ENCODE data around the gene JAKMIP1. TPM values are rescaled to one million over a fixed set of nuclear protein-coding genes. Genes with fewer than 3 reads are reported as not detected.

The JAKMIP1 gene
- total RNA-seq, 2 experiments from 2014 or later: 4.0 to 5.1 TPM

DNA sequence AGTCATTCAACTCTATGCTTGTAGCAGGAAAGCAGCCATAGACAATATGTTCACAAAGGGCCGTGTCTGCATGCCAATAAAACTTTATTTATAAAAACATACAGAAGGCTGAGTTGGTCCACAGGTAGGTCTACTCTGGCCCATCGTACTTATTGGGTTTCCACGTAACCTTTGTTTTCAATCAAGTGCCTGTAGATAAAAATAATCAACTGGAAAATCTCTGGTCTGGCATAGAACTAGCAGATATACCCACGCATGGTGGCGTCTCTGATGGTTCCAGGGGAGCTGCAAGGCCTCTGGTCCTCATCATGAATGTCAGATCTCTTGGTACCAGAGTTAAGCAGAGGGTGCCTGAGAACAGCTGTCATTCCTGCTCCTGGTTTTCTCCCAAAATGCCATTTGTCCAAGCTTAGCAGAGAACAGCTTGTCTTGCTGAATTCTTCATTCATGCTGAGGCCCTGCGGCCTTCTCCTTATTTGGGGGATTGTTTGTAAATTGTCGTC, 31.4 kb upstream of the JAKMIP1 start:
- Histone ChIP-seq H3K4me3 (ENCODE audit: low read depth, low read length, poor library complexity, severe bottlenecking) (no peak overlapping the region), H2AFZ (ENCODE audit: low read length) (no peak overlapping the region), H3K79me2 (ENCODE audit: insufficient read depth, low read depth, low read length) (no peaks in the 10 kb centered on the region), H4K20me1 (ENCODE audit: insufficient read depth, low read length) (no peaks in the 10 kb centered on the region), H3K9me2 (ENCODE audit: insufficient read depth, low read length) (no peaks in the 10 kb centered on the region), H3K27ac (ENCODE audit: low read depth, low read length, poor library complexity, severe bottlenecking) (no peak overlapping the region), H3K36me3 (ENCODE audit: insufficient read depth, low read length) (no peaks in the 10 kb centered on the region), H3K4me1 (ENCODE audit: insufficient read depth, low read length, poor library complexity, severe bottlenecking) (no peaks in the 10 kb centered on the region), H3K4me2 (ENCODE audit: low read length) (no peak overlapping the region), H3K9me3 (ENCODE audit: low read length) (no peaks in the 10 kb centered on the region)
- intact Hi-C loops (cut with micrococcal nuclease; ENCODE audit: unreplicated experiment): no loop called here
- CTCF ChIA-PET (ENCODE audit: unreplicated experiment): no interaction called here
- TF ChIP-seq EZH2phosphoT487 (IDR thresholded peaks at IDR 0.05; ENCODE audit: borderline replicate concordance, low read depth, low read length): no peak
- TF ChIP-seq, protein P1, sequence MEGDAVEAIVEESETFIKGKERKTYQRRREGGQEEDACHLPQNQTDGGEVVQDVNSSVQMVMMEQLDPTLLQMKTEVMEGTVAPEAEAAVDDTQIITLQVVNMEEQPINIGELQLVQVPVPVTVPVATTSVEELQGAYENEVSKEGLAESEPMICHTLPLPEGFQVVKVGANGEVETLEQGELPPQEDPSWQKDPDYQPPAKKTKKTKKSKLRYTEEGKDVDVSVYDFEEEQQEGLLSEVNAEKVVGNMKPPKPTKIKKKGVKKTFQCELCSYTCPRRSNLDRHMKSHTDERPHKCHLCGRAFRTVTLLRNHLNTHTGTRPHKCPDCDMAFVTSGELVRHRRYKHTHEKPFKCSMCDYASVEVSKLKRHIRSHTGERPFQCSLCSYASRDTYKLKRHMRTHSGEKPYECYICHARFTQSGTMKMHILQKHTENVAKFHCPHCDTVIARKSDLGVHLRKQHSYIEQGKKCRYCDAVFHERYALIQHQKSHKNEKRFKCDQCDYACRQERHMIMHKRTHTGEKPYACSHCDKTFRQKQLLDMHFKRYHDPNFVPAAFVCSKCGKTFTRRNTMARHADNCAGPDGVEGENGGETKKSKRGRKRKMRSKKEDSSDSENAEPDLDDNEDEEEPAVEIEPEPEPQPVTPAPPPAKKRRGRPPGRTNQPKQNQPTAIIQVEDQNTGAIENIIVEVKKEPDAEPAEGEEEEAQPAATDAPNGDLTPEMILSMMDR (conservative IDR thresholded peaks at IDR 0.05; ENCODE audit: low read length): no peak
- POLR2A ChIA-PET: no interaction called here
- no TSS peak for BruUV-seq (replicated peaks)
- no peak for DNase-seq (ENCODE audit: low spot score)

DNA sequence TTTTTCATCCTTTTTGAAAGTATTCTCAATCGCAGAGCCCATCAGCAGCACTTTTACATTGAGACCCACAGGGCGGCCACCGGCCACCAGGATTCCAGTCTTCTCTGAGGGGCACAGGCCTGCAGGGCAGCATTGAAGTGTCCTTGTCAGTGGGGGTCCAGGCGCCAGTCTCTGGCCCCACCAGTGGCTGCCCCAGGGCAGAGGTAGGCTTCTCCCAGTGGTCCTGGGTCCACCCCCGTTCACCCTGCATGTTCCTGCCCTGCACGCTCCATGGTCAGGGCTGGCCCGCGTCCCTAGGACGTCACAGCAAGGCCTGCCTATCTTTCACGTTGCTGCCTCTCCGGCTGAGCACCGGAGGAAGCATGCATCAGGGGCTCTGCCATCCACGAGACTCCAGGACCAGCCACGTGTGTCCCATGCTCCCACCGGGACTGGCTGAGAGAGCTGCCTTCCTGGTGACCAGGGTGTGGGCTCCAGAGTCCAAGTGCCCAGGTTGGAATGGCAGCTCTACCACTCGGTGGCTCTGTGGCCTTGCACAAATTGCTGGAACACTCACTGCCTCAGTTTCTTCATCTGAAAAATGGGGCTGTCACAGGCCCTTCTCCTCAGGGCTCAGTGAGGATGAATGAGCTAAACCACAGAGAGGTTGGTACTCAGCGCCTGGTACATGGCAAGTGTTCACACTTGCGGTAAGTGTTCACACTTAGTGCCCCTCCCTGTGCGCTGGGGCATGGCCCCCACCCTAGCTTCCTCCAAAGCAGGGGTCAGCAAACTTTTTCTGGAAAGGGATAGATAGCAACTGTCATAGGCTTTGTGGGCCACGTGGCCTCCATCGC, 30.7 kb upstream of the JAKMIP1 start:
- Histone ChIP-seq H3K79me2 (ENCODE audit: insufficient read depth, low read depth, low read length) (no peaks in the 10 kb centered on the region), H3K4me1 (ENCODE audit: insufficient read depth, low read length, poor library complexity, severe bottlenecking) (no peaks in the 10 kb centered on the region), H3K4me2 (ENCODE audit: low read length) (no peak overlapping the region), H2AFZ (ENCODE audit: low read length) (no peak overlapping the region), H3K36me3 (ENCODE audit: insufficient read depth, low read length) (no peaks in the 10 kb centered on the region), H3K4me3 (ENCODE audit: low read depth, low read length, poor library complexity, severe bottlenecking) (no peak overlapping the region), H3K9me2 (ENCODE audit: insufficient read depth, low read length) (no peaks in the 10 kb centered on the region), H3K27ac (ENCODE audit: low read depth, low read length, poor library complexity, severe bottlenecking) (no peak overlapping the region), H3K9me3 (ENCODE audit: low read length) (no peaks in the 10 kb centered on the region), H4K20me1 (ENCODE audit: insufficient read depth, low read length) (no peaks in the 10 kb centered on the region)
- TF ChIP-seq, protein P1 (conservative IDR thresholded peaks at IDR 0.05; ENCODE audit: low read length): no peak
- no peak for TF ChIP-seq EZH2phosphoT487 (IDR thresholded peaks at IDR 0.05; ENCODE audit: borderline replicate concordance, low read depth, low read length)
- BruUV-seq (replicated peaks): no TSS peak
- POLR2A ChIA-PET: no interaction called here
- CTCF ChIA-PET (ENCODE audit: unreplicated experiment): no interaction called here
- intact Hi-C loops (cut with micrococcal nuclease; ENCODE audit: unreplicated experiment): no loop called here
- DNase-seq (ENCODE audit: low spot score): no peak

DNA sequence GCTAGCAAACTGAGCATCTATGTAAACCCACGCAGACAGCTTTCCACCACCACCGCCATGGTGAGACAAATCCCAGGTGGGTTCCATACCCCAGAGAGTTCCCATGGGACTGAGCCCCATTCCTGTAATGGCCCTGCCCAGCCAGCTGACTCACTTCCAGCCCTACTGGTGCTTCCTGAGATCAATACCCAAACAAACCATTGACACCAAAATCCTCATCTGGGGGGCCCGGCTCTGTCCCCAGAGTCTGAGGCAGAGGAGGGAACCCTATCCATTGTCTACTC, 30.1 kb upstream of the JAKMIP1 start:
- CTCF ChIA-PET (ENCODE audit: unreplicated experiment): no interaction called here
- BruUV-seq (replicated peaks): no TSS peak

More for the DNA sequence above, 30.1 kb upstream of the JAKMIP1 start:
- H3K4me2 ChIP-seq (ENCODE audit: low read length): no peak overlapping the region
- no peaks in the 10 kb centered on the region for H3K4me1 ChIP-seq (ENCODE audit: insufficient read depth, low read length, poor library complexity, severe bottlenecking)
- POLR2A ChIA-PET: no interaction called here
- intact Hi-C loops (cut with micrococcal nuclease; ENCODE audit: unreplicated experiment): no loop called here
- H3K27ac ChIP-seq (ENCODE audit: low read depth, low read length, poor library complexity, severe bottlenecking): no peak overlapping the region
- H3K4me3 ChIP-seq (ENCODE audit: low read depth, low read length, poor library complexity, severe bottlenecking): no peak overlapping the region
- no peak for DNase-seq (ENCODE audit: low spot score)
- H3K9me2 ChIP-seq (ENCODE audit: insufficient read depth, low read length): no peaks in the 10 kb centered on the region
- H3K9me3 ChIP-seq (ENCODE audit: low read length): no peaks in the 10 kb centered on the region
- TF ChIP-seq, protein P1 (conservative IDR thresholded peaks at IDR 0.05; ENCODE audit: low read length): no peak
- no peak for TF ChIP-seq EZH2phosphoT487 (IDR thresholded peaks at IDR 0.05; ENCODE audit: borderline replicate concordance, low read depth, low read length)
- no peak overlapping the region for H2AFZ ChIP-seq (ENCODE audit: low read length)
- H3K79me2 ChIP-seq (ENCODE audit: insufficient read depth, low read depth, low read length): no peaks in the 10 kb centered on the region
- no peaks in the 10 kb centered on the region for H4K20me1 ChIP-seq (ENCODE audit: insufficient read depth, low read length)
- H3K36me3 ChIP-seq (ENCODE audit: insufficient read depth, low read length): no peaks in the 10 kb centered on the region

Data from OCI-LY7 (cell line).